ENCODE data around the gene TSEN54.

DNA sequence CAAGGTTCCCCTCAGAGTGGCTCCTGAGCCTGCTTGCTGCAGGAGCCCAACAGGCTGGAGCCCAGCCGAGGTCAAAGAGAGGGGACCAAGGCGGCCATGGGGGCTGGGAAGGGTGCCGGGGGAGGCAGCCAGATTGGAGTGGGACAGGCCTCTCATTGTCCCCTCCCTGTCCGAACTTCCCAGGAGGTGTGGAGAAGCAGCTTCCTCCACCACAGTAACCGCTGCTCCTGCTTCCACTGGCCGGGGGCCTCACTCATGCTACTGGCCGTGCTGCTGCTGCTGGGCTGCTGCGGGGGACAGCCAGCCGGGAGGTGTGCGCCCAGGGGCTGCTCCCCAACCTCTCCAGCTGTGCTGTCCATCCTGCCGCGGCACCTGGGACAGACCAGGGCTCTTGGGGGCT, 30.6 kb upstream of the TSEN54 start:
- TF ChIP-seq, protein P1, sequence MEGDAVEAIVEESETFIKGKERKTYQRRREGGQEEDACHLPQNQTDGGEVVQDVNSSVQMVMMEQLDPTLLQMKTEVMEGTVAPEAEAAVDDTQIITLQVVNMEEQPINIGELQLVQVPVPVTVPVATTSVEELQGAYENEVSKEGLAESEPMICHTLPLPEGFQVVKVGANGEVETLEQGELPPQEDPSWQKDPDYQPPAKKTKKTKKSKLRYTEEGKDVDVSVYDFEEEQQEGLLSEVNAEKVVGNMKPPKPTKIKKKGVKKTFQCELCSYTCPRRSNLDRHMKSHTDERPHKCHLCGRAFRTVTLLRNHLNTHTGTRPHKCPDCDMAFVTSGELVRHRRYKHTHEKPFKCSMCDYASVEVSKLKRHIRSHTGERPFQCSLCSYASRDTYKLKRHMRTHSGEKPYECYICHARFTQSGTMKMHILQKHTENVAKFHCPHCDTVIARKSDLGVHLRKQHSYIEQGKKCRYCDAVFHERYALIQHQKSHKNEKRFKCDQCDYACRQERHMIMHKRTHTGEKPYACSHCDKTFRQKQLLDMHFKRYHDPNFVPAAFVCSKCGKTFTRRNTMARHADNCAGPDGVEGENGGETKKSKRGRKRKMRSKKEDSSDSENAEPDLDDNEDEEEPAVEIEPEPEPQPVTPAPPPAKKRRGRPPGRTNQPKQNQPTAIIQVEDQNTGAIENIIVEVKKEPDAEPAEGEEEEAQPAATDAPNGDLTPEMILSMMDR (IDR thresholded peaks at IDR 0.05; ENCODE audit: low read depth, low read length, poor library complexity, severe bottlenecking) = no peak
- TF ChIP-seq EZH2phosphoT487 (IDR thresholded peaks at IDR 0.05; ENCODE audit: borderline replicate concordance, low read length) = no peak
